Smooth muscle cell of the umbilical artery (primary cell): ENCODE measurements around the gene DDRGK1. TPM values are rescaled to one million over a fixed set of nuclear protein-coding genes. Genes with fewer than 3 reads are reported as not detected.

Experiments used
- total RNA-seq: library from RNA; depleted of rRNA; stranded (reverse); fragments of >200 nt; gene quantifications from 2 replicates; pipeline ENCODE4 v1.2.3, GENCODE V29; 2014

The DDRGK1 gene
- 26.4 and 30.3 TPM in 2 replicates for total RNA-seq

DNA sequence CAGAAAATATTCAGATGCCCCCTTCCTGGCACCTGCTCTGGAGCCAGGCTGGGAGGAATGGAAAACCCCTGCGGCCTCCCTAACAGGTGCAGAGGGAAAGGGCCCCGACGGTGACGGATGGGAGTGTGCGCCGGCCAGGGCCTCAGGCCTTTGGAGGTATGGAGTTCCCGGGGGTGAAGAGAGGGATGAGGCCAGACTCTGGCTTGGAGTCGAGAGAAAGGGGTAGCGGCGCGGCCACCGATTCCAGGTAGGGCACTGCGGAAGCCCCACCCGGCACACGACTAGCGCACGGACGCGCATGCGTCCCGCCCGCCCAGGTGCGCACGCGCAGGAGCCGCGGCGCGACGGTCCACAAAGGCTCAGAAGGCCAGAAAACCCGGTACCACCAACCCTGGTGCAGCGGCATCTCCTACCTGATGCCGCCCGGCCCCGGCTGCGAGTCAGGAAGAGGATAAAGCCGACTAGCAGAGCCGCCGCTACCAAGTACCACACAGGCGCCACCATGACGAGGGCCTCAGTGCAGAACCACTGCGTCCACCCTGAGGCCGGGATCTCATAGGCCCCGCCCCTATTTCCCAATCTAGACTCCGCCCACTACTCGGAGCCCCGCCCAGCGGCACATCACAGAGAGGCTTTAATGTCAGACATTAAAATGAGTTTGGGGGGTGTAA lies at the start of gene DDRGK1:
Gene DDRGK1 (minus strand): TSS at position 559 of the 671 bp plus-strand sequence. CDS start 55 bp downstream, at position 504.

DNA sequence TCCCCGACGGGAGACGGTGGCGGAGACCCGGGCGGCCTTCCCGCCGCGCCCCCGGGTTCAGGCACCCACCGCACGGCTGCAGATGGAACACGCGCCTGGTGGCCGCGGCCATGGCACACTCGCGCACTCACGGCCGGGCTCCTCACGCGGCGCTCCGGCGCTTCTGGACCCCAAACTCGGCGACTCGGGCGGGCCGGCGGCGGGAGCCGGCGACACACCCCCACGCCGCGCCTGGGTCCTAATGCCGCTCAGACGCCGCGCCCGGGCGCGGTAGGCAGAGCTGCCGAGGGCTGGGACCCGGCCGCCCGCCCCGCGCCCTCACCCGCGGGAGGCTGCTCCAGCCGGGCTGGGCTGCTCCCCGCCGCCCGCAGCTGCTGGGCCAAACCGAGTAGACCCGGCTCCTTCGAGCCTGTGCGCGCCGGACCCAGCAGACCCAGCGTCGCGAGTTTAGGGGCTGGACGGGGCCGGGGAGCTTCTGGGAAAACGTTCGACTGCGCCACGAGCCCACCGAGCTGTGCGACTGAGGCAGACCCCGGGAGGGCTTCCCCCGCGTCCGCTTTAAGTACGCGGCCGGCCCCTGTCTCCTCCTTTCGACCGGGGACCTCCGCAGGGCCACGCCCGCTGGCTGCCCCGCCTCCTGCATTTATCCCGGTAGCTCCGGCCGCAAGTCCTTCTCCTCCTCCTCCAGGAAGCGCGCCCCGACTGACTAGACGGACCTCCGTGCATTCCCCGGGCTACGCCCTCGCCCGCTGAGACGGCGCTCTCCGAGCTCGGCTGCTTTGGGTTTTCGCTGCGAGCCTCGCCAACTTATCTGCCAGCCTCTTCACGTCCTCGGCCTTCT lies 34.8 kb upstream of the DDRGK1 start, which contains the start of gene SLC4A11:
Gene SLC4A11 (minus strand): TSS at position 165 of the 841 bp plus-strand sequence. CDS start 53 bp downstream, at position 112.

DNA sequence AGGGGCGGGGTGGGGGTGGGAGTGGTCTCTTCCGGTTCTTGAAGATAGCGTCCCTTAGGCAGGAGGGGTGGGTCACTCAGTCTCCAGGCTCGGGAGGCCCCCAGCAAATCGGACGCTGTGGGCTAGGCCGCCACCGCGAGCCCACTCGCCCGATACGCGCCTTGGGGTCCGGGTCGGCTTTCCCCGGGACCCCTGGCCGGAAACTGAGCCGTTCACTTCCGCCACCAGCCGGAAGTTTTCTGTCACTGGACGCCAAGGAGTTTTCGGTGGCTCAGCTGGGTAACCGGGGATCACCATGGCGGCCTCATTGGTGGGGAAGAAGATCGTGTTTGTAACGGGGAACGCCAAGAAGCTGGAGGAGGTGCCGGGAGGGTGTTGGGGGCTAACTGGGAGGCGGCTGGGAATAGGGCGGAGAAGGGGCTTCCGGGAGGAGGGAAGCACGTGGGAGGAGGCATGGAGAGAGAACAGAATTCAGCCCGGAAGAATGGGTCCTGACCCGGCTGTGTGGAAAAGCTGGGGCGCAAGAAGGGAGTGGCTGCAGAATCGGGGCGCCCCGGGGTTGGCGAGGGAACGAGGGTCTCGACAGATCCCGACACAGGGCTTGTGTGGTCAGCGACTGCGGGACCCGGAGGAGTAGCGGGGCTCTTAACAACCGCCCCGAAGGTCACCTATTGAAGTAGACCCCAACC lies 4.9 kb upstream of the DDRGK1 start, which contains the start of gene ITPA:
Gene ITPA (plus strand): TSS at position 242 of the 689 bp plus-strand sequence. CDS start 54 bp downstream, at position 296.

DNA sequence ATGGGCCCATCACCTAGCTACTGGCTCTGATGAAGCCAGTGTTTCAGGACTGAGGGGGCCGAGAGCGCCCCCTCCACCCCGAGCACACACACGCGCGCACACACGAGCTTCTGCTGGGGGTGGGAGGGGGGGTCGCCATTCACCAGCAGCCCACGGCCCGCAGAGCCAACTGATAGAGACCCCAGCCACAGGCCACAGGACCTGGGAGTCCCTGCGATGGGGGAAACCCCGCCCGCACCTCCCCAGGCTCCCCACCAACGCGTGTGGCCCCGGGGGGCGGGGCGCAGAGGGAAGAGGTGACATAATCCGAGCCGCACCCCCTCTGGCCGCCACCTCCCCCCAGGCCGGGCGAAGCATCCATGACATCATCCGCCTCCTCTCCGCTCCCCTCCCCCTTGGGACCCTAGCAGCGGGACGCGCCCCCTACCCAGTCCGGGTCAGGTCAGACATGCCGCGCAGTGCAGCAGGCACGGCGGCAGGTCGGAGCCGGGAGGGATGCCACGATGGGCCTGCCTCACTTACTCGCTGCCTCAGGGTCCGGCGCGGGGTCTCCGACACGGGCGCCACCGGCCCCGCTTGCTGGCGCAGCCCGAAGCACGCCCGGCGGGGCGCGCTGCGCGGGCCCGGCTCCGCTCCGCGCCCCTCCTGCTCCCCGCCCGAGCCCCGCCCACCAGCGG lies 31.4 kb downstream of the DDRGK1 start, which contains the start of gene LZTS3:
Gene LZTS3 (minus strand): TSS at position 617 of the 677 bp plus-strand sequence. CDS start 6,386 bp downstream, outside the sequence.

Other genes with a start within 250 kb of the DDRGK1 start
- gene GNRH2, start 161.1 kb downstream of the DDRGK1 start, total RNA-seq: 0.59 TPM in 1 of 2 replicates, not detected in the other
- gene MRPS26, start 158.6 kb downstream of the DDRGK1 start, total RNA-seq: 25.2 and 30.6 TPM in 2 replicates
- gene OXT, start 133.1 kb downstream of the DDRGK1 start, total RNA-seq: not detected in 2 replicates
- gene AVP, start 120.0 kb downstream of the DDRGK1 start, total RNA-seq: not detected in 2 replicates
- gene FASTKD5, start 44.8 kb downstream of the DDRGK1 start, total RNA-seq: 11.6 and 16.5 TPM in 2 replicates
- 2.4 and 3.6 TPM in 2 replicates for gene UBOX5, start 44.8 kb downstream of the DDRGK1 start, total RNA-seq
- gene LZTS3, start 31.1 kb downstream of the DDRGK1 start, total RNA-seq: 3.0 and 5.2 TPM in 2 replicates
- 16.6 and 19.3 TPM in 2 replicates for gene ITPA, start 4.8 kb upstream of the DDRGK1 start, total RNA-seq
- gene SLC4A11, start 34.5 kb upstream of the DDRGK1 start, total RNA-seq: 1.2 and 1.9 TPM in 2 replicates
- 18.4 and 33.4 TPM in 2 replicates for gene DNAAF9, start 203.0 kb upstream of the DDRGK1 start, total RNA-seq